T47D (cell line): Measurements from ENCODE around the gene CCDC30.
A peak's percentile ranks its signal among the peaks of the same experiment; 100 is the strongest.
"Not testable (repeated sequence)": the region's sequence is repeated elsewhere in the genome, so short reads cannot be mapped to it uniquely, and the experiment has no call there.

Source experiments
- DNase-seq, 2 experiments: peaks; one replicate each; pipeline versions ENCODE4 v3.0.0 to v3.0.0-alpha.2; 2011 to 2012; ENCODE audit warnings: low read depth in 1 of 2, low spot score in 1 of 2
- JUND ChIP-seq: IDR thresholded peaks from 2 replicates; pipeline ENCODE4 v1.6.1; 2012; ENCODE audit warnings: low read depth
- in situ Hi-C: cut with HindIII; loops from 2 replicates; pipeline ENCODE4 v1.10.0; 2016; ENCODE audit warnings: low sequenced_read_pairs, low pct_unique_long_range_greater_than_20kb

Gene CCDC30

DNA sequence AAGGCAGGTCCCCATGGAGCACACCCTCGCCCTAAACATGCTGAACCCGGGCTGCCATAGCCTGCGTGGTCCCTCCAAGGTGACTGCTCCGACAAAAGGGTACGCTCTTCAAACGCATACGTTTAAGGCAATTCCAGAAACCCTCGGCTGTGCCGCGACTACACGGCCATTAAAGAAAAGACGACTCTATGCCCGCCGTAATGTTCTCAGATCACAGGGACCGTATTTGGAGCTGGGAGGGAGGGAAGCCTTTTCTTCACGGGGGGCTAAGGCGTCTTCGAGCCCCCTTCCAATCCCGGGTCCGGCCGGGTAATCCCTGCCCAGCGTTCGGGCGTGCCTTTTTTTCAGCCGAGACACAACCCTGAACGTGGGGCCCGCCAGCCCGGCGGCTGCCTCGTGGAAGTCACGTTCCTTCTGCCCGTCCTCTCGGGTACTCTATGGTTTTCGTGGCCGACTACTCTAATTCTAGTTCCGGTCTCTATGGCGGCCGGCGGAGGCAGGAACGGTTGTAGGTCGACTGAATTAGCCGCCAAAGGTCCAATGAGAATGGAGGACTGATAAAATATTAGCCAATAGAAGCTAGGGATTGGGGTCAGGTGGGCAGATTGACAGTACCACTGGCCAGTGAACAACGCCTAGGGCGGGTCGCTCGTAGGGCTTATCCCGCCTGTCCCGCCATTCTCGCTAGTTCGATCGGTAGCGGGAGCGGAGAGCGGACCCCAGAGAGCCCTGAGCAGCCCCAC is 218.8 kb downstream of the CCDC30 start, which contains the start of gene YBX1:
Gene YBX1 (plus strand): TSS at position 678 of the 743 bp plus-strand sequence. CDS start 148 bp downstream, outside the sequence.
- TF ChIP-seq JUND: no peak
- peak; percentile 87 to 97 for DNase-seq
- in situ Hi-C loops: no loop called here

- in situ Hi-C loops, DNase-seq: not testable (repeated sequence)
Observed at GRCh38 chr1:42682484-42682738, 219.3 kb downstream of the CCDC30 start.

- in situ Hi-C loops: no loop called here
- no peak for TF ChIP-seq JUND
- peak in 1 of 2 experiments; percentile 52 for DNase-seq
Observed at GRCh38 chr1:42682739-42683531, 219.8 kb downstream of the CCDC30 start.

DNA sequence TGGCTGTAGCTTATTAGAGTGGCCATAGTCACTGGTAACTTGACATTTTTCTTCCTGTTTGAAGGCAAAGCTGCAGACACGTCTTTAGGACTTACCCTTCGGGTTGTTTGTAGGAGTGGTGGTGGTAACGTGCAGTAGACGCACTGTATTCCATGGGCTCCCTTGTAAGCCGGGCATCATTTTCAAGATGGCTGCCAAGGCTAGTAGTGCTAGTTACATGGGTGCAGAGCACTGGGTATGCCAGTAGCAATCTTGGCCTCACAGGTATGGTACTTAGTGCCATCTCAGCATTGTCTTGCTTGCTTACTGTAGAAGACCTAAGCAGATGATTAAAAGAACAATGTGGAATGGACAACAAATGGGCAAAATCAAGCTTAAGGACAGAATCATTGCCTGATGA is 221.1 kb downstream of the CCDC30 start:
- no peak for TF ChIP-seq JUND
- in situ Hi-C loops: no loop called here
- no peak for DNase-seq

DNA sequence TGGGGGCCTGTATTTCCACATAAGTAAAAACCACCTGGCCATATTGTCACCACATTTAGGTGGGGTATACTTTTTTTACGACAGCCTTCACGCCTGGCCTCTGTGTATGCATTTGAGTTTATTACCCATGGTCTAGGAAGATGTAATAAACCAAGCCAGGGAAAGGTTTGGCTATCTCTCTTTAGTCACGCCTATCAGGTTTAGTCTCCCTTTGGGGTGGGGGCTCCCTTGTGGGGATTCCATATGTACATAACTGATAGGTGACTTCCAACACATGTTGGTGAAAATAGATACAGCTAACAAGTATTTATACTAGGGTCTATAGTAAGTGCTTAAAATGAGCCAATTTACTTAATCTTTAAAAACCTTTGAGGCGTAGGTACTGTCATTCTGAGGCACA is 223.3 kb downstream of the CCDC30 start:
- in situ Hi-C loops: no loop called here
- no peak for TF ChIP-seq JUND
- DNase-seq: no peak

- no peak for TF ChIP-seq JUND
- no peak for DNase-seq
- in situ Hi-C loops: no loop called here
Observed at GRCh38 chr1:42689912-42690311, 226.8 kb downstream of the CCDC30 start.

DNA sequence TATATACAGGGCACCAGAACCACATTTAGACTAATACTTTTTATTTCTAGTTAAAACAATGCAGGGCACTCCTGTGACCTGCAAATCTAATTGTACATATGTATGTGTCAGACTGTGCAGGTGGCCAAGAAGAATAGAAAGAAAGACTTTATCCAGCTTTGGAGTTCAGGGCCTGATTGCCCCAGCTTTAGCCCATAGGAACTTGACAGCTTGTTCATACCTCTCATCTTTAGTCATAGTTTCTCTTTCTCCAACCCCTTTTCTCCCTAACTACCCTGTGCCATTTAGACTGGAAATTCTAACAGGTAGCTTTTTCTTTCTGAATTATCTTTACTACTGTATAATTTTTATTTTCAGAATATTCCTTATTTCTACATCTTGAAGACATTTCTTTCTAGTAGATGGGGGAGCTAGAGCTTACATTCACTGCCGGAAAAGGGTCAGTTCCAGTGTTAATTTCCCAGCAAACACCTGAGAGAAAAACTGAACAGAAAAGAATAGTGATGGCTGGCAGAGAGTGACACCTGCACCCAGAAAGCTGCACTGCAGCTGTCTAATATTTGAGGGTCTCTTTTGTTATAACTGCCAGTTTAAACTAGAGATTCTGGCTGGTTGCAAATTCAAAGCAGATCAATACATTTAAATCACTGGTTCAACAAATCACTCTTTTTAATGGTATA is 227.5 kb downstream of the CCDC30 start:
- no peak for DNase-seq
- in situ Hi-C loops: no loop called here
- TF ChIP-seq JUND: no peak

- no peak for DNase-seq
- TF ChIP-seq JUND: no peak
- in situ Hi-C loops: no loop called here
Observed at GRCh38 chr1:42691157-42691498, 228.0 kb downstream of the CCDC30 start.

GRCh38 chr1:42692461-42692860 is 229.4 kb downstream of the CCDC30 start:
- in situ Hi-C loops: no loop called here
- peak in 1 of 2 experiments; percentile 33 for DNase-seq
- TF ChIP-seq JUND: no peak

DNA sequence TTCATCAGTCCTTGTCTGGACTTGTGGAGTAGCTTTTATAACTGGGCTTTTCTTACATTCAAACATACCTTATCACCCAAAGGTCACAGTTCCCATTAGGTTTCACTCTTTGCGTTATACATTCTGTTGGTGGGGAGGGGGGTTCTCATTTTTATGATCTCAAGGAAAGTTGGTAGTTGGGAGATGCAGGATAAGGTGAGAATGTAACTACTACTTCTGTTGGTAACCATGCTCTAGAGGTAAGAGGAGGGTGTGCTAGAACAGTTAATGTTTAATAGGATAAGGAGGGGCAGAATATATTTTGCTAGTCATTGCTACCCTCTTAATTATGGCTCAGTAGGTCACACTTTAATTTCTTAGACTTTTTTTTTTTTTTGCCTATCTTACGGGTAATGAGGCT is 229.8 kb downstream of the CCDC30 start:
- no peak for TF ChIP-seq JUND
- in situ Hi-C loops: no loop called here
- no peak for DNase-seq

DNA sequence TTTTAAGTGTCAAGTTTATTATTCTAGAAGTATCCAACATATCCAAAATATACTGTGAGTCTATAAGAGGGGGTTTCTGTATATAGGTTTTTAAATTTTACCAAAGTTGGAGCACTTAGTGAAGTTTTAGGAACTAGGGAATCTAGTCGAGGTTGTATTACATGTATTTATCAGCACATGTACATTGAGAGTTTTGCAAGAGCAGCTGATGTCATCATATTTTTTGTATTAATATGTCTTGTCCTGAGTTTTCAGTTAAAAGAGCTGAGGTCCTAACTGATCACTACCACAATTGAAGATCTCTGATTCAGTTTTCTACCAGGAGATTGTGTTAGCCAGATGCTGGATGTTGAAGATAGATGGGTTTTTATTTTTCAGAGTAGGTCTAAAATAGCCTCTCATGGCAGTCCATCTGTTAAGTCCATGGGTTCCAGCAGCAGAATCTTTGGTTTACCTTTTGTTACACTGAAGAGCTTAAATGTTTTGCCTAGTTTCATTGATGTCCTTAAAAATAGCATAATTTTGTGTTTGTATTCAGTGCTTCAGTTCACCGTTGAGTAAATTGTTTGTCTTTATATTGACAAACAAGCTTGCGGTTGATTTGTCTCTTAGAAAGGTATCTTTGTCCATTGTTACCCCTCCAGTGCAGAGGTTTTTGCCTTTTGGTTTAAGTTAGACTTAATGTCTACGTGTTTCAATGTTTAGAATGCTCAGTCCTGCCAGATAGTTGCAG is 235.2 kb downstream of the CCDC30 start:
- in situ Hi-C loops: no loop called here
- no peak for DNase-seq

GRCh38 chr1:42700006-42700405 is 236.9 kb downstream of the CCDC30 start:
- TF ChIP-seq JUND: no peak
- in situ Hi-C loops: no loop called here

More for the DNA sequence above, 235.2 kb downstream of the CCDC30 start:
- TF ChIP-seq JUND: no peak

DNA sequence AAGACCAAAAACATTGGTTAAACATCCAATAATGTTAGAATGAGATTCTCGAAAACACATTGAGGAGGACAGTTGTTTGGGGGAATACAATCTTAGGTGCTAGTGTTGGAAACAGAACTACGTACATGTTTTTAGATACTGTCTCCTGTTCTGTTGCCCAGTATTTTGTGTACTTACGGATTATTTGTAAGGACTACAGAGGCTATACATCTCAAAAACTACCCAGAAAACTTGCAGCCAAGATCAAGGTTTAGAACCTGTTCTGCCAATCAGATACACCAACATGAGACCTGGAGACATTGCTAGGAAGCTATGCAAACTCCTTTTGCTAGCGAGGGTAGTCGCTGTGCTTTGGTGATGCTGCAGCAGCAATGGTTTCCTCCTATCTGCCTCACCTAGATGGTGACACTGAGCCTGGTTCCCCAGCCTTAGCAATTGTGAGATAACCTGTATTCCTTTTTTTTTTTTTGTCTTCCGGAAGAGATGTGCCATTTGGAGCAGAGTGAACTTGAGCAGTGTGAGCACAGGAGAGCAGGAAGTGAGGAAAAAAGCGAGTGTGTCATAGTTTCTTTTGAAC is 240.9 kb downstream of the CCDC30 start:
- DNase-seq: no peak
- TF ChIP-seq JUND: no peak

More at GRCh38 chr1:42700006-42700405, 236.9 kb downstream of the CCDC30 start:
- DNase-seq: no peak

More for the DNA sequence above, 240.9 kb downstream of the CCDC30 start:
- in situ Hi-C loops: no loop called here
